A549 (cell line): Measurements from ENCODE around the gene LMO7.

Experiments used
- JUNB ChIP-seq: fragments of >200 bp; sonication (Bioruptor Twin); formaldehyde crosslinking; IDR thresholded peaks from 2 replicates; pipeline ENCODE4 v1.6.1; 2016
- KDM1A ChIP-seq: fragments of 200-600 bp; sonication (generic); IDR thresholded peaks from 2 replicates; pipeline ENCODE4 v1.6.1; 2016; ENCODE audit warnings: low read depth, mild to moderate bottlenecking
- MAX ChIP-seq: IDR thresholded peaks from 2 replicates; pipeline ENCODE4 v1.6.1; 2012
- MAZ ChIP-seq: fragments of 150-350 bp; IDR thresholded peaks from 2 replicates; pipeline ENCODE4 v1.6.1; 2014; ENCODE audit warnings: antibody characterized with exemption, low read depth, low read length, borderline replicate concordance
- PBX3 ChIP-seq: IDR thresholded peaks from 2 replicates; pipeline ENCODE4 v1.6.1; 2012
- POLR2A ChIP-seq: IDR thresholded peaks from 2 replicates; pipeline ENCODE4 v1.6.1; 2012; ENCODE audit warnings: mild to moderate bottlenecking, low read length
- USF2 ChIP-seq: fragments of 450-650 bp; IDR thresholded peaks from 2 replicates; pipeline ENCODE4 v1.6.1; 2014; ENCODE audit warnings: antibody characterized with exemption
- TF ChIP-seq, protein P1 (sequence below): fragments of 200-600 bp; sonication (generic); IDR thresholded peaks from 2 replicates; pipeline ENCODE4 v1.6.1; 2016; ENCODE audit warnings: antibody characterized with exemption, mild to moderate bottlenecking, moderate library complexity
- TF ChIP-seq, protein P2 (sequence below): fragments of >200 bp; sonication (Bioruptor Twin); formaldehyde crosslinking; IDR thresholded peaks from 3 replicates; pipeline ENCODE4 v1.5.1; 2016

- TF ChIP-seq MAZ (no peak), PBX3 (no peak), MAX (no peak), JUNB (no peak), USF2 (no peak), POLR2A (no peak), KDM1A (no peak)
- TF ChIP-seq, protein P1, sequence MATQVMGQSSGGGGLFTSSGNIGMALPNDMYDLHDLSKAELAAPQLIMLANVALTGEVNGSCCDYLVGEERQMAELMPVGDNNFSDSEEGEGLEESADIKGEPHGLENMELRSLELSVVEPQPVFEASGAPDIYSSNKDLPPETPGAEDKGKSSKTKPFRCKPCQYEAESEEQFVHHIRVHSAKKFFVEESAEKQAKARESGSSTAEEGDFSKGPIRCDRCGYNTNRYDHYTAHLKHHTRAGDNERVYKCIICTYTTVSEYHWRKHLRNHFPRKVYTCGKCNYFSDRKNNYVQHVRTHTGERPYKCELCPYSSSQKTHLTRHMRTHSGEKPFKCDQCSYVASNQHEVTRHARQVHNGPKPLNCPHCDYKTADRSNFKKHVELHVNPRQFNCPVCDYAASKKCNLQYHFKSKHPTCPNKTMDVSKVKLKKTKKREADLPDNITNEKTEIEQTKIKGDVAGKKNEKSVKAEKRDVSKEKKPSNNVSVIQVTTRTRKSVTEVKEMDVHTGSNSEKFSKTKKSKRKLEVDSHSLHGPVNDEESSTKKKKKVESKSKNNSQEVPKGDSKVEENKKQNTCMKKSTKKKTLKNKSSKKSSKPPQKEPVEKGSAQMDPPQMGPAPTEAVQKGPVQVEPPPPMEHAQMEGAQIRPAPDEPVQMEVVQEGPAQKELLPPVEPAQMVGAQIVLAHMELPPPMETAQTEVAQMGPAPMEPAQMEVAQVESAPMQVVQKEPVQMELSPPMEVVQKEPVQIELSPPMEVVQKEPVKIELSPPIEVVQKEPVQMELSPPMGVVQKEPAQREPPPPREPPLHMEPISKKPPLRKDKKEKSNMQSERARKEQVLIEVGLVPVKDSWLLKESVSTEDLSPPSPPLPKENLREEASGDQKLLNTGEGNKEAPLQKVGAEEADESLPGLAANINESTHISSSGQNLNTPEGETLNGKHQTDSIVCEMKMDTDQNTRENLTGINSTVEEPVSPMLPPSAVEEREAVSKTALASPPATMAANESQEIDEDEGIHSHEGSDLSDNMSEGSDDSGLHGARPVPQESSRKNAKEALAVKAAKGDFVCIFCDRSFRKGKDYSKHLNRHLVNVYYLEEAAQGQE: no peak
- TF ChIP-seq, protein P2, sequence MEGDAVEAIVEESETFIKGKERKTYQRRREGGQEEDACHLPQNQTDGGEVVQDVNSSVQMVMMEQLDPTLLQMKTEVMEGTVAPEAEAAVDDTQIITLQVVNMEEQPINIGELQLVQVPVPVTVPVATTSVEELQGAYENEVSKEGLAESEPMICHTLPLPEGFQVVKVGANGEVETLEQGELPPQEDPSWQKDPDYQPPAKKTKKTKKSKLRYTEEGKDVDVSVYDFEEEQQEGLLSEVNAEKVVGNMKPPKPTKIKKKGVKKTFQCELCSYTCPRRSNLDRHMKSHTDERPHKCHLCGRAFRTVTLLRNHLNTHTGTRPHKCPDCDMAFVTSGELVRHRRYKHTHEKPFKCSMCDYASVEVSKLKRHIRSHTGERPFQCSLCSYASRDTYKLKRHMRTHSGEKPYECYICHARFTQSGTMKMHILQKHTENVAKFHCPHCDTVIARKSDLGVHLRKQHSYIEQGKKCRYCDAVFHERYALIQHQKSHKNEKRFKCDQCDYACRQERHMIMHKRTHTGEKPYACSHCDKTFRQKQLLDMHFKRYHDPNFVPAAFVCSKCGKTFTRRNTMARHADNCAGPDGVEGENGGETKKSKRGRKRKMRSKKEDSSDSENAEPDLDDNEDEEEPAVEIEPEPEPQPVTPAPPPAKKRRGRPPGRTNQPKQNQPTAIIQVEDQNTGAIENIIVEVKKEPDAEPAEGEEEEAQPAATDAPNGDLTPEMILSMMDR: no peak
These were observed 153.5 kb downstream of the LMO7 start for GRCh38 chr13:75789451-75790197.
